HFF-Myc (cell line): ENCODE data around the gene TRIM15.

Experiments
- DNase-seq: peaks from one replicate; pipeline ENCODE4 v3.0.0-alpha.2; 2011; ENCODE audit warnings: low read depth; ENCODE audit errors: extremely low read depth
- H3K4me3 ChIP-seq: replicated peaks from 2 replicates; pipeline ENCODE4 v1.5.1; 2011; ENCODE audit warnings: low read depth, mild to moderate bottlenecking, control low read depth, low read length
- CTCF ChIP-seq: IDR thresholded peaks from 2 replicates; pipeline ENCODE4 v1.5.1; 2012; ENCODE audit warnings: mild to moderate bottlenecking, low read depth, low read length, control low read depth; ENCODE audit errors: missing control alignments

Gene TRIM15

GRCh38 chr6:30207619-30208295 is 44.4 kb downstream of the TRIM15 start:
- peak overlapping the region; percentile 0 for H3K4me3 ChIP-seq
- TF ChIP-seq CTCF = no peak
- DNase-seq = no peak

- peak overlapping the region; percentile 93 for H3K4me3 ChIP-seq
- no peak for DNase-seq
- no peak for TF ChIP-seq CTCF
Observed at GRCh38 chr6:30211306-30211705, 48.0 kb downstream of the TRIM15 start.

GRCh38 chr6:30211899-30212298 is 48.6 kb downstream of the TRIM15 start:
- peak overlapping the region; percentile 93 for H3K4me3 ChIP-seq
- no peak for DNase-seq
- TF ChIP-seq CTCF = no peak

- TF ChIP-seq CTCF = no peak
- peak; percentile 90 for DNase-seq
- H3K4me3 ChIP-seq = peak within 1 kb of the TSS; percentile 93
Observed at GRCh38 chr6:30212865-30213666, 49.7 kb downstream of the TRIM15 start, which contains the start of gene TRIM26. Gene TRIM26 (minus strand): TSS chr6:30213406. CDS start chr6:30199103, 14,303 bp downstream.

GRCh38 chr6:30213667-30213956 is 50.3 kb downstream of the TRIM15 start:
- no peak for DNase-seq
- TF ChIP-seq CTCF = no peak
- peak overlapping the region; percentile 93 for H3K4me3 ChIP-seq

GRCh38 chr6:30213957-30214656 is 50.8 kb downstream of the TRIM15 start:
- DNase-seq = no peak
- peak overlapping the region; percentile 93 for H3K4me3 ChIP-seq
- no peak for TF ChIP-seq CTCF
